H1 (cell line): ENCODE data around the gene COL5A1. TPM values are rescaled to one million over a fixed set of nuclear protein-coding genes. Genes with fewer than 3 reads are reported as not detected.

ENCODE experiments used
- CHD7 ChIP-seq: fragments of 300-600 bp; sonication (generic); IDR thresholded peaks from 2 replicates; pipeline ENCODE4 v1.7.1; 2012; ENCODE audit warnings: low read length, moderate library complexity, mild to moderate bottlenecking, inconsistent platforms; ENCODE audit not compliant: insufficient replicate concordance
- GTF2F1 ChIP-seq: IDR thresholded peaks from 2 replicates; pipeline ENCODE4 v1.6.1; 2012; ENCODE audit warnings: low read depth, low read length, improper control_type of control experiment, borderline replicate concordance
- polyA plus RNA-seq, 7 experiments: library from polyadenylated mRNA; depleted of rRNA in 3 of 7; stranded (reverse) in 5 of 7; unstranded in 2 of 7; fragments of >200 nt in 5 of 7; fragments of 200-250 nt in 2 of 7; gene quantifications; 1 replicate in 5 of 7; 2 replicates in 1 of 7; 4 replicates in 1 of 7; pipeline versions ENCODE4 v1.2.1 to v1.2.3, GENCODE V29; 2011 to 2013; ENCODE audit warnings: missing spikeins in 2 of 7, mixed read lengths in 2 of 7
- total RNA-seq: library from RNA; stranded (reverse); fragmentation: NEBNext Ultra II Directional; extraction: Animal tissue kit (Norgen Biotek cat#: 25700); gene quantifications from 2 replicates; pipeline ENCODE4 v1.2.1, GENCODE V29; 2021

Gene COL5A1
- total and polyA plus RNA-seq, 2 of the 8 experiments (the other 6 are each of a cell fraction or from before 2014, with no cell fraction given) = 3.8 to 12.0 TPM

DNA sequence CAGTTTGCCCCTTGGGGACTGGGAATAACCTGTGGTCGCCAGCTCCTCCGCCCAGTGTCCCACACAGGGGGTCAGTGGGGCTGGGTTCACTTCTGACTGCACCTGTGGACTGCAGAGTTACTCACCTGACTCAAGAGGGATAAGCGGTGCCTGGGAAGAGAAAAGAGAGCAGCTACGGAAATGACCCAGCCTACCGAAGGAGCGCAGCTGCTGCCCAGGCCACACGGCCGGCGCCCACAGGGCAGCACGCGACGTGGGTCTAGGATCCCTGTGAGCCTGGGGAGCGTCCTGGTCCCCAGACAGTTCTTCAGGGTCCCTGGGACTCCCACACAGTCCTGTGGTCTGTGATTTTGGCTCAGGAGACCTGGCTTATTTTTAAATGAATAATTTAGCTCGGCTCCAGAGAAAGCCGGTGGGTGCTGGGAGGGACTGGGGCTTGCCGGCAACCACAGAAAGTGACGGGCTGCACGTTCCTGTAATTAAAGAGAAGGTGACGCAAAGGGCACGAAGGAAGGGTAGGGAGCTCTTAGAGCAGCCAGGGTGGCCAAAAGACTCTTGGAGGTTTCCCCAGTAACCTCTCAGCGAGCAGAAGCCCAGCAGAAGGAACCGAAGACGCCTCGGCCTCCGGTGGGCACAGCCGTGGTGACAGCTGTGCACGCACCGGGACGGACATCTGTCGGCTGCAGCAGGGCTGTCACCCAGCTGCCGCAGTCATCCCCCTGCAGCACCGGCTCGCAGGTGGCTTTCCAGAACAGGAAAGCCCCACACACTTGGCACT lies 141.5 kb downstream of the COL5A1 start (continued):
- TF ChIP-seq CHD7 (no peak), GTF2F1 (no peak)
